ENCODE data around the gene MT1H.

The MT1H gene

GRCh38 chr16:56632156-56632847, 37.3 kb upstream of the MT1H start, which contains the start of gene MT1M:
MT1M (plus strand) TSS chr16:56632659; CDS start chr16:56632732, 73 bp downstream.
- H3K4me3 ChIP-seq (replicated peaks; ENCODE audit: low read depth, low read length) = peak within 1 kb of the TSS; percentile 43
- TF ChIP-seq CTCF (IDR thresholded peaks at IDR 0.05; ENCODE audit: low read length, missing control alignments) = no peak
- no peak for DNase-seq (ENCODE audit: low read depth)

- DNase-seq (ENCODE audit: low read depth) = no peak
- no peak for TF ChIP-seq CTCF (IDR thresholded peaks at IDR 0.05; ENCODE audit: low read length, missing control alignments)
- H3K4me3 ChIP-seq (replicated peaks; ENCODE audit: low read depth, low read length) = peak overlapping the region; percentile 43
Measured at GRCh38 chr16:56632848-56633365, 36.7 kb upstream of the MT1H start.

GRCh38 chr16:56633535-56633934, 36.1 kb upstream of the MT1H start:
- no peak for TF ChIP-seq CTCF (IDR thresholded peaks at IDR 0.05; ENCODE audit: low read length, missing control alignments)
- no peak for DNase-seq (ENCODE audit: low read depth)
- H3K4me3 ChIP-seq (replicated peaks; ENCODE audit: low read depth, low read length) = no peak overlapping the region

- TF ChIP-seq CTCF (IDR thresholded peaks at IDR 0.05; ENCODE audit: low read length, missing control alignments) = no peak
- DNase-seq (ENCODE audit: low read depth) = no peak
- peak overlapping the region; percentile 22 for H3K4me3 ChIP-seq (replicated peaks; ENCODE audit: low read depth, low read length)
Measured at GRCh38 chr16:56634715-56635440, 34.7 kb upstream of the MT1H start.

GRCh38 chr16:56635441-56635967, 34.1 kb upstream of the MT1H start:
- H3K4me3 ChIP-seq (replicated peaks; ENCODE audit: low read depth, low read length) = peak overlapping the region; percentile 22

More at GRCh38 chr16:56635441-56635967, 34.1 kb upstream of the MT1H start:
- no peak for TF ChIP-seq CTCF (IDR thresholded peaks at IDR 0.05; ENCODE audit: low read length, missing control alignments)
- DNase-seq (ENCODE audit: low read depth) = no peak

Data from fibroblast of pulmonary artery (primary cell).